OCI-LY3 (cell line): ENCODE measurements around the gene LLGL1.

Experiments used
- EZH2phosphoT487 ChIP-seq: fragments of 200-600 bp; shearing (Covaris generic); IDR thresholded peaks from 2 replicates; pipeline ENCODE4 v1.6.1; 2018; ENCODE audit warnings: antibody characterized with exemption, mixed run types, low read depth
- TF ChIP-seq, protein P1 (sequence below): fragments of 200-600, 300-600 bp; sonication (generic); IDR thresholded peaks from 2 replicates; pipeline ENCODE4 v1.5.1; 2014; ENCODE audit warnings: antibody characterized with exemption, low read length, low read depth

DNA sequence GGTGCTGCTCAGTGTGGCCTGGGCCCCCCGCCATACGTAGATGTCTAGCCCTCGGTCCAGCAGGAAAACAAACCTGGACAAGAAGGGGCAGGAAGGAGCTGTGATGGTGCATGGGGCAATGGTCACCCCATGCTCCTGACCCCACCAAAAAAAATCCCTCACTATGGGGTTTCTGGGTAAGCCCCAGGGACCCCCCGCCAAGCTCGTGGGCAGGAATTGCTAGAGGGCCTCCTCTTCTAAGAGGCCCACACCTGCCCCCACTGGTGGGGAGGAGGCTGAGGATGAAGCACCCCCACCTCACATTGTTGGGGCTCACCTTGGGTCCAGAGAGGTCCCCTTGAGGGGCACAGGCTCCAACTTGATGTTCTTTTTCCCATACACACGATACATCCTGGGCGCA lies 23.4 kb downstream of the LLGL1 start:
- TF ChIP-seq, protein P1, sequence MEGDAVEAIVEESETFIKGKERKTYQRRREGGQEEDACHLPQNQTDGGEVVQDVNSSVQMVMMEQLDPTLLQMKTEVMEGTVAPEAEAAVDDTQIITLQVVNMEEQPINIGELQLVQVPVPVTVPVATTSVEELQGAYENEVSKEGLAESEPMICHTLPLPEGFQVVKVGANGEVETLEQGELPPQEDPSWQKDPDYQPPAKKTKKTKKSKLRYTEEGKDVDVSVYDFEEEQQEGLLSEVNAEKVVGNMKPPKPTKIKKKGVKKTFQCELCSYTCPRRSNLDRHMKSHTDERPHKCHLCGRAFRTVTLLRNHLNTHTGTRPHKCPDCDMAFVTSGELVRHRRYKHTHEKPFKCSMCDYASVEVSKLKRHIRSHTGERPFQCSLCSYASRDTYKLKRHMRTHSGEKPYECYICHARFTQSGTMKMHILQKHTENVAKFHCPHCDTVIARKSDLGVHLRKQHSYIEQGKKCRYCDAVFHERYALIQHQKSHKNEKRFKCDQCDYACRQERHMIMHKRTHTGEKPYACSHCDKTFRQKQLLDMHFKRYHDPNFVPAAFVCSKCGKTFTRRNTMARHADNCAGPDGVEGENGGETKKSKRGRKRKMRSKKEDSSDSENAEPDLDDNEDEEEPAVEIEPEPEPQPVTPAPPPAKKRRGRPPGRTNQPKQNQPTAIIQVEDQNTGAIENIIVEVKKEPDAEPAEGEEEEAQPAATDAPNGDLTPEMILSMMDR, result no peak
- no peak for TF ChIP-seq EZH2phosphoT487
